ENCODE data around the gene PSTK. TPM values are rescaled to one million over a fixed set of nuclear protein-coding genes. Genes with fewer than 3 reads are reported as not detected.

The PSTK gene
- 4.5 to 7.0 TPM (median 4.6 TPM) in 5 replicates for total RNA-seq (2022; extraction: Qiagen RNA extraction; ENCODE audit: low read depth)

GRCh38 chr10:122980209-122981065 is at the start of gene PSTK:
TSS of gene PSTK (plus strand) at chr10:122980401. CDS start at chr10:122980480, 79 bp downstream.

GRCh38 chr10:122953902-122954730 is 26.1 kb upstream of the PSTK start, which contains the start of gene C10orf88:
TSS of gene C10orf88 (minus strand) at chr10:122954227. CDS start at chr10:122954178, 49 bp downstream.

GRCh38 chr10:123008355-123009104 is 28.3 kb downstream of the PSTK start, which contains the start of the genes ACADSB and IKZF5:
TSS of gene ACADSB (plus strand) at chr10:123009006. CDS start at chr10:123009030, 24 bp downstream.
TSS of gene IKZF5 (minus strand) at chr10:123008795. CDS start at chr10:122998625, 10,170 bp downstream.

Other genes starting within 250 kb of the PSTK start
- 1.3 to 1.8 TPM (median 1.6 TPM) in 5 replicates for gene CUZD1, start 134.5 kb upstream of the PSTK start, total RNA-seq (2022; extraction: Qiagen RNA extraction; ENCODE audit: low read depth)
- 12.9 to 17.7 TPM (median 14.5 TPM) in 5 replicates for gene FAM24B, start 100.8 kb upstream of the PSTK start, total RNA-seq (2022; extraction: Qiagen RNA extraction; ENCODE audit: low read depth)
- gene FAM24A, start 69.8 kb upstream of the PSTK start, total RNA-seq (2022; extraction: Qiagen RNA extraction; ENCODE audit: low read depth) = not detected in 5 replicates
- 5.0 to 11.0 TPM (median 8.9 TPM) in 5 replicates for gene C10orf88, start 26.2 kb upstream of the PSTK start, total RNA-seq (2022; extraction: Qiagen RNA extraction; ENCODE audit: low read depth)
- 4.5 to 7.8 TPM (median 7.0 TPM) in 5 replicates for gene IKZF5, start 28.4 kb downstream of the PSTK start, total RNA-seq (2022; extraction: Qiagen RNA extraction; ENCODE audit: low read depth)
- 6.0 to 8.4 TPM (median 6.8 TPM) in 5 replicates for gene ACADSB, start 28.6 kb downstream of the PSTK start, total RNA-seq (2022; extraction: Qiagen RNA extraction; ENCODE audit: low read depth)
- gene HMX3, start 155.6 kb downstream of the PSTK start, total RNA-seq (2022; extraction: Qiagen RNA extraction; ENCODE audit: low read depth) = 0.12 TPM in 1 of 5 replicates, not detected in the others
- gene HMX2, start 167.7 kb downstream of the PSTK start, total RNA-seq (2022; extraction: Qiagen RNA extraction; ENCODE audit: low read depth) = 0.10 to 0.22 TPM (median 0.15 TPM) in 3 of 5 replicates, not detected in the others
- gene BUB3, start 174.0 kb downstream of the PSTK start, total RNA-seq (2022; extraction: Qiagen RNA extraction; ENCODE audit: low read depth) = 167 to 192 TPM (median 176 TPM) in 5 replicates